ENCODE measurements around the gene PFKM. TPM values are rescaled to one million over a fixed set of nuclear protein-coding genes. Genes with fewer than 3 reads are reported as not detected.

PFKM gene
- 51.6 and 65.0 TPM in 2 replicates for total RNA-seq

GRCh38 chr12:48119078-48119833, at the start of gene PFKM:
Gene PFKM, plus strand, starts transcription at chr12:48119364. Its CDS starts 3,411 bp downstream, at chr12:48122775.

DNA sequence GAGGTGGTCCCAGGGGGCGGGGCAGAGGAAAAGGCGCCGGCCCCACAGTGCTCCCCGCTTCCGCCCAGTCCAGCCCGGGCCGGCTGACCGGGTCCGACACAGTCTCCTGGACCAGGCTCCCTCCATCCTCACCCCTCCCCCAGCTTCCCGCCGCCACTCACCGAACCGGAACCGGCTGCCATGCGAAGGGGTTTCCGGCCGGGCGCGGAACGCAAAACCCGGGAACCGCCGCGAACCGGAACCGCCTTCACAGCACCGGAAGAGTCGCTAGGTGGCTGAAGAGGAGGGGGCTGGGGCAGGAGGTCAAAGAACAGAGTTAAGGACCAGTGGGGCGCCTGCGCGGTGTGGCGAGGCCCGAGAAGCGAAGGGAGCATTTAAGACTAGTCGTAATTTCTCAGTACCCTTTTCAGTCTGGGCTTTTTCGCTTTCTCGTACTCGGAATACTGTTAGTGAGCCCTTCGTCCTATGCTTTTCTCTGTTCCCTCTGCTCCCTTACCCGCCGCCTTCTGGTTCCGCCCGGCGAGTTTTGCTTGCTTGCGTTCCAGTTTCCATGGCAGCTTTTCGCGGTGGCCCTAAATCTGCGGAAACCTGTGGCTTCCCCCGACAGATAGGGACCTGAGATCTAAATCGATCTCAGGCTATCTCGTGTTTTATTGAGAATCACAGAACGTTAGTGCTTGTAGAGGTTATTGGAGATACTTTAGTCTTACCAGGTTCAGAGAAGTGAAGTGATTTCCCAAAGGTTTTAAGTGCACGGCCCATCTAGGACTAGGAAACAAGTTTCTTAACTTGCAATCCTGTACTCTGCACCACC, 13.1 kb upstream of the PFKM start, which contains the start of gene SENP1:
Gene SENP1, minus strand, starts transcription at position 213 of the 814 bp plus-strand sequence. CDS start 4,607 bp downstream, outside the sequence.

GRCh38 chr12:48157018-48157888, 38.1 kb downstream of the PFKM start, which contains the start of gene ASB8:
Gene ASB8, minus strand, starts transcription at chr12:48157515. Its CDS starts 4,019 bp downstream, at chr12:48153496.

DNA sequence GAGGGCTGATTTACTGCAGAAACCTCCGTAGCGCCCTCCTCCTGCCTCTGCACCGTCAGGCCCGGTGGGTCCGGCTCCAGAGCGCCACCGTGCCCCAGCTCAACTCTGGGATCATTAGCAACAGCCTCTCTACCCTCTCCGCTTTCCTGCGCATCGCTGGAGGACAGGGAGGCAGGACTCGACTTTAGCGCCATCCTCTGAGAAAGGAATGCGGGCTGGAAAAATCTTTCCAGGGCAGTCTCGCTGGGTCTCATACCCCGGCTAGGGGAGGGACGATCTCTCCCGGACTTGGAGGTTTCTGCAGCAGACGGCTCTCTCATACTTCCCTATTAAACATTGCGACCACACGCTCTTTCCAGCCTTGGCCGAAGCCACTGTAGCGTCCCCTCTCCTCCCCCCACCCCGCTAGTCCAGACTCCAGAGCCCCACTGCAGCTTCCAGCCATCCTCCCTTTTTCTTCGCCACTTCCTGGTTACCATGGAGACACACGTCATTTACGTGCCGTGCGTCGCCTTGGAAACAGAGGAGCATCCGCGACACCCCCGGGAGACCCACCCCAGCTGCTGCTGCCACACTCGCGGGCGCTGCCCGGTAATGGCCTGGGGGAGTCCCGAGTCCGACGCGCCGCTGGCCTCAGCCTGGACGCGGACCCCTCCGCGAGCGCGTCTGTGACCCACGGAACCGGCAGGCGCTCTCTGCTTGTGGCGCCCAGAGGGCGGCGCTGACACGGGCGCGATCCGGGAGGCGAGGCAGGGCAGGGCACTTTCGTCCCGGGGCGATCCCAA, 64.1 kb downstream of the PFKM start, which contains the start of gene CCDC184:
Gene CCDC184, plus strand, starts transcription at position 554 of the 785 bp plus-strand sequence. CDS start 479 bp downstream, outside the sequence.

Other genes with a start within 250 kb of the PFKM start
- gene VDR, start 214.4 kb upstream of the PFKM start, total RNA-seq = under 0.01 and 0.19 TPM in 2 replicates
- gene TMEM106C, start 155.8 kb upstream of the PFKM start, total RNA-seq = 49.1 and 71.1 TPM in 2 replicates
- under 0.01 TPM in 1 of 2 replicates, not detected in the other for gene COL2A1, start 114.9 kb upstream of the PFKM start, total RNA-seq
- gene SENP1, start 13.3 kb upstream of the PFKM start, total RNA-seq = 7.3 and 14.3 TPM in 2 replicates
- 12.0 and 16.4 TPM in 2 replicates for gene ASB8, start 38.2 kb downstream of the PFKM start, total RNA-seq
- 0.06 TPM in 1 of 2 replicates, not detected in the other for gene CCDC184, start 64.3 kb downstream of the PFKM start, total RNA-seq
- gene OR10AD1, start 83.9 kb downstream of the PFKM start, total RNA-seq = not detected in 2 replicates
- 1.1 TPM in 2 replicates for gene ZNF641, start 231.6 kb downstream of the PFKM start, total RNA-seq

All from bladder microvascular endothelial cell (primary cell).